ENCODE measurements around the gene RASA3. TPM values are rescaled to one million over a fixed set of nuclear protein-coding genes. Genes with fewer than 3 reads are reported as not detected.

The RASA3 gene
- total and polyA plus RNA-seq, 10 of the 15 experiments (the other 5 are each of a cell fraction or from before 2014, with no cell fraction given) = 0.79 to 33.9 (median 17.6) TPM

GRCh38 chr13:114035583-114036531 is 96.6 kb downstream of the RASA3 start (continued):
- TF ChIP-seq PKNOX1 (IDR thresholded peaks at IDR 0.05) (no peak), NFYA (IDR thresholded peaks at IDR 0.05; ENCODE audit: borderline replicate concordance, low read depth, low read length) (no peak), TARDBP (IDR thresholded peaks at IDR 0.05; ENCODE audit: borderline replicate concordance) (no peak)

- CTCF ChIA-PET = no interaction called here
- no peaks in the 10 kb centered on the region for H3K79me2 ChIP-seq (ENCODE audit: control insufficient read depth, insufficient read depth, low read length)
- no peaks in the 10 kb centered on the region for H4K20me1 ChIP-seq (ENCODE audit: control insufficient read depth, insufficient read depth)
- WGBS (ENCODE audit: insufficient coverage, insufficient replicate concordance, low lambda C conversion rate, missing lambda C conversion rate) = 91% methylated on average over 10 of the region's 10 CpGs
- RAD21 ChIA-PET (ENCODE audit: unreplicated experiment) = no interaction called here
- intact Hi-C loops (cut with micrococcal nuclease; ENCODE audit: unreplicated experiment) = no loop called here
- no peak overlapping the region for H3K9ac ChIP-seq (ENCODE audit: control insufficient read depth, insufficient read depth, low read length)
- peaks cover 0 to 15% of the 10 kb centered on the region in 2 experiments; a peak in 2 of 4 replicates for H3K36me3 ChIP-seq (ENCODE audit: control insufficient read depth in 2 of 2, insufficient read depth in 2 of 2, low read length in 1 of 2)
- H3K27me3 ChIP-seq (replicated peaks in 1 of 2; ENCODE audit: control insufficient read depth in 2 of 2, insufficient read depth in 2 of 2, low read length in 1 of 2) = no peaks in the 10 kb centered on the region
- H2AFZ ChIP-seq (ENCODE audit: control insufficient read depth, low read depth, low read length) = no peak overlapping the region
- no peak for ATAC-seq
- no peak overlapping the region for H3K4me3 ChIP-seq
- SMC1A ChIA-PET (ENCODE audit: uncharacterized antibody, unreplicated experiment) = interaction anchor here (0.6 kb wide), 1 partner anchor 10 kb away, joined by 3 read pairs; no protein-coding TSS in a partner anchor
- in situ Hi-C loops (cut with MboI) = no loop called here
- no peak overlapping the region for H3K4me2 ChIP-seq (ENCODE audit: control insufficient read depth, insufficient read depth)
- POLR2A ChIA-PET = no interaction called here
- no peak for DNase-seq (ENCODE audit: low read depth, low spot score)
- TF ChIP-seq MAX (IDR thresholded peaks at IDR 0.05; ENCODE audit: low read depth, low read length) (no peak), SRF (IDR thresholded peaks at IDR 0.05; ENCODE audit: low read depth in 2 of 2, low read length in 2 of 2) (no peak), CHD1 (IDR thresholded peaks at IDR 0.05; ENCODE audit: low read depth, low read length) (no peak)
- no peaks in the 10 kb centered on the region; the same call in 2 of the 3 replicates for H3K9me3 ChIP-seq (replicated peaks; ENCODE audit: control insufficient read depth, insufficient read depth, low read length)
- H3K27ac ChIP-seq (ENCODE audit: control insufficient read depth, insufficient read depth) = no peak overlapping the region
- FAIRE-seq = no peak
- no peaks in the 10 kb centered on the region for H3K4me1 ChIP-seq (ENCODE audit: control insufficient read depth, insufficient read depth, low read length)
- no TSS peak for BruUV-seq (replicated peaks)
These were observed 97.2 kb downstream of the RASA3 start for GRCh38 chr13:114035186-114035582.

Data from GM12878 (cell line).